Tibial artery (tissue), 4 donors: Measurements from ENCODE around the gene CD247.

Source experiments
- DNase-seq, 2 donors: peaks; one replicate each; pipeline ENCODE4 v3.0.0-alpha.2; 2019
- H3K27ac ChIP-seq, 2 donors: fragments of 200-600 bp; sonication (generic) in 1 of 2; 1 replicate in 1 of 2; 2 replicates in 1 of 2; pipeline ENCODE4 v1.5.1; 2018 to 2019; ENCODE audit warnings: mild to moderate bottlenecking in 1 of 2
- H3K27me3 ChIP-seq, 2 donors: fragments of 200-600 bp; sonication (generic) in 1 of 2; one replicate each; pipeline versions ENCODE4 v1.5.1 to v1.6.0; 2016 to 2019
- H3K36me3 ChIP-seq, 3 donors: fragments of 200-600 bp; sonication (generic) in 2 of 3; one replicate each; pipeline ENCODE4 v1.5.1; 2016 to 2019; ENCODE audit warnings: mild to moderate bottlenecking in 2 of 3
- H3K4me1 ChIP-seq, 4 donors: fragments of 200-600 bp; sonication (generic) in 2 of 4; 1 replicate in 3 of 4; 2 replicates in 1 of 4; pipeline ENCODE4 v1.5.1; 2016 to 2019
- H3K4me3 ChIP-seq, 2 donors: fragments of 200-600 bp; sonication (generic) in 1 of 2; 1 replicate in 1 of 2; 2 replicates in 1 of 2; pipeline ENCODE4 v1.5.1; 2018 to 2019; ENCODE audit warnings: mild to moderate bottlenecking in 2 of 2
- H3K9me3 ChIP-seq, 3 donors: fragments of 200-600 bp; sonication (generic) in 1 of 3; one replicate each; pipeline ENCODE4 v1.5.1; 2016 to 2019
- intact Hi-C: fragments of 100-400 bp; cut with DNase I; formaldehyde crosslinking; loops from one replicate; pipeline ENCODE4 v1.15.0; 2023; ENCODE audit warnings: low total_unique reads
- TF ChIP-seq, protein P1 (sequence below), 2 experiments: fragments of 200-600 bp in 1 of 2; fragments of 450-650 bp in 1 of 2; IDR thresholded peaks; one replicate each; pipeline ENCODE4 v1.5.1; 2017 to 2019; ENCODE audit warnings: antibody characterized with exemption in 2 of 2, mild to moderate bottlenecking in 1 of 2, moderate library complexity in 1 of 2

The CD247 gene

DNA sequence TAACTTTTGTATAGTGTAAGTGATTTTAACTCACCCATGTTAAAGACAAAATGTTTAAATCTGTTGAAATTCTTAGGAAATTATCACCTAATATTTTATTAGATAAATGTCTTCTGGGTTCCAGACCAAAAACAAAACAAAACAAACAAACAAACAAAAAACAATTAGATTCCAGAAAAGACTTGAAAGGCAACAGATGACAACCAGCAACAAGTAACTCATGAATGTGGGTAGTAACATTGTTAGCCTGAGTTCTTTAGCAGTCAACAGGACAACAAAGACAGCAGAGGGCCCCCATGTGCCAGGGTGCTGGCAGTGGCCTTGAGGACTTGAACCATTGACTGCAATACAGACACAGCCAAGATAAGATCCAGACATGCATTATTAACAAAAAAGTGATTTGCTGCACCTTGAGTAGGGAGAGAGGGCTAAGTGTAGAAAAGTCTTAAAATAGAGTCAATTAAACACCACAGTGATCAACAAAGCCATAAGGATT is 2.4 kb upstream of the CD247 start:
- H3K4me1 ChIP-seq = no peaks in the 10 kb centered on the region
- intact Hi-C loops = no loop called here
- no peak overlapping the region for H3K4me3 ChIP-seq
- H3K27me3 ChIP-seq = no peaks in the 10 kb centered on the region
- TF ChIP-seq, protein P1, sequence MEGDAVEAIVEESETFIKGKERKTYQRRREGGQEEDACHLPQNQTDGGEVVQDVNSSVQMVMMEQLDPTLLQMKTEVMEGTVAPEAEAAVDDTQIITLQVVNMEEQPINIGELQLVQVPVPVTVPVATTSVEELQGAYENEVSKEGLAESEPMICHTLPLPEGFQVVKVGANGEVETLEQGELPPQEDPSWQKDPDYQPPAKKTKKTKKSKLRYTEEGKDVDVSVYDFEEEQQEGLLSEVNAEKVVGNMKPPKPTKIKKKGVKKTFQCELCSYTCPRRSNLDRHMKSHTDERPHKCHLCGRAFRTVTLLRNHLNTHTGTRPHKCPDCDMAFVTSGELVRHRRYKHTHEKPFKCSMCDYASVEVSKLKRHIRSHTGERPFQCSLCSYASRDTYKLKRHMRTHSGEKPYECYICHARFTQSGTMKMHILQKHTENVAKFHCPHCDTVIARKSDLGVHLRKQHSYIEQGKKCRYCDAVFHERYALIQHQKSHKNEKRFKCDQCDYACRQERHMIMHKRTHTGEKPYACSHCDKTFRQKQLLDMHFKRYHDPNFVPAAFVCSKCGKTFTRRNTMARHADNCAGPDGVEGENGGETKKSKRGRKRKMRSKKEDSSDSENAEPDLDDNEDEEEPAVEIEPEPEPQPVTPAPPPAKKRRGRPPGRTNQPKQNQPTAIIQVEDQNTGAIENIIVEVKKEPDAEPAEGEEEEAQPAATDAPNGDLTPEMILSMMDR (IDR thresholded peaks at IDR 0.05) = no peak
- peaks cover 0 to 10% (median 0%) of the 10 kb centered on the region in 3 donors for H3K9me3 ChIP-seq
- DNase-seq = no peak
- H3K36me3 ChIP-seq = no peaks in the 10 kb centered on the region
- H3K27ac ChIP-seq = no peak overlapping the region

DNA sequence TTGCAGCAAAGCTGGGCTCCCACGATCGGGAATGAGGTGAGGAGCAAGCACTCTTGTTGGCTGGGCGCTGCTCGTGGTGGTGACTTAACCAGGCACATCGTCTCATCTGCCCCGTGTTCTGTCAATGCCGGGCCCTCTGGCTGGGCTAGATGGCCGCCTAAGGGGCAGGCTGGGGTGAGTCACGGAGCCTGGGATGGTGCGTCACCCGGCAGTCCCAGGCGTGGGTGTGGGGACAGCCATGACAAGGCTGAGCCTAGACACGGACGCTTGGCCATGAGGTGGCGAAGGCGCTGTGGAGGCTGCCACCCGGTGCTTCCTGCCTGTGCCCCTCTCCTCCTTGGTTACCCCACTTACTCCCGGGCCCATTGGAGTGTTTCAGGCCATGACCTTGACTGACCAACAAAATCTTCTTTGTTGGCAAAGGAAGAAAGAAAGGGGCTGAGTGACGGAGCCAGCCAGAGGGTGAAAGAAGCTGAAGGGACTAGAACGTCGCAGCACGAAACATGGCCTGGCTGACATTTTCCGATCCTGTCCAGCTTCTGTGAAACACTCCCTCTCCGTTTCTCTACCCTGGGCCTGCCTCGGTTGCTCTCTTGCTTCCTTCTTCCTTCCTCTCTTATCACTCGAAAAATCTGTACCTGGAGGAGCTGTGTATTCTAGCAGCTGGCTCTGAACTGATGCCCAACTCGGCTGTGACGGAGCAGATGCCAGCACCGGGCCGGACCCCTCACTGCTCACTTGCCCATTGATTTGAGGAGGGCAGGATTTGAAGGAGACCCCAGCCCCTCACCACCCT is 596 bp downstream of the CD247 start:
- H3K27ac ChIP-seq = no peak overlapping the region

DNA sequence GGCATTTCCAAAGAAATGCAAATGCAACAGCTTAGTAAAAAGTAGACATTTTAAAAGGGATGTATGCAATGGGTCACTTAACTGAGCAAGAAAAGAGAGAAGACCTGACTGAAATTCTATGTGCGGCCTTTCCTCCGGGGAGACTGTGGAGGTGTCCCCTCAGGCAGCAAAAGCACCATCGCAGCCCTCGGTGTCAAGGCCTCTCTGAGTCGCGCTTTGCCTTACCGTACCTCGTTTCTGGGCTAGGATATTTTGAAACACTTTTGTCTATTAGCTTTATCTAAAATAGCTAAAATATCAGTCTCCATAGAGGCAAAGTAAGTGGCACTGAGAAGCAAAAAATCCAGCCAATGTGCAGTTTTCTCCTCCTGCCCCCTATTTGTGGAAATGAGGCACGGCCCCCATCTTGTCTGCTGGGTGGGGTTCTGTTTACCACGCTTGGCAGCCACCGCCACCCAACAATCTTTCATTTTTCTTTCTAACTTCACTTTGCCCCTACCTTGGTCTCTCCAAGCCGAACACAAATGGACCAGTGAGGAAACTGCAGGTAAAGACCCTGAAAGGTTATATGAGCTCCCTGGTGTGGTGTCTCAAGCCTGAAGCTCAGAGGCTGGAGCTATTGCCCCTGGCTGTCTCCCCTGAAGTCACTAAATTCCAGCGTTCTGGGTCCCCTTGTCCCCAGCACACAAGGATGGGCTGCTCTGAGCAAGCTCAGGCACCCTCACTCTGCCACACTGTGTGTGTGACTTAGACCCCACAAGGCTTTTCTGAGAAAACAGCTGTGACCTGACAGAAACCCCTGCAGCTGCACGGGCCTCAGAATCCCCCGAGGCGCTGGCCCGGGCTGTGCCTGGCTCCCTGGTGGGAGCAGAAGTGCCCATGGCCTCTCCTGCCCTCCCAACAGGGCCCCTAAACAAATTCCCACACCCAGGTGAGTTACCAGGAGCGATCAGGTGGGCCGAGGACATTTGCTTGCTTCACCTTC is 1.6 kb downstream of the CD247 start:
- Histone ChIP-seq H3K36me3 (no peaks in the 10 kb centered on the region), H3K27ac (no peak overlapping the region)
- intact Hi-C loops = no loop called here

More for the DNA sequence above, 596 bp downstream of the CD247 start:
- H3K27me3 ChIP-seq = peaks cover 0 to 3% of the 10 kb centered on the region in 2 donors
- no peaks in the 10 kb centered on the region for H3K36me3 ChIP-seq
- no peak overlapping the region for H3K4me3 ChIP-seq
- peaks cover 0 to 7% (median 0%) of the 10 kb centered on the region in 3 donors for H3K9me3 ChIP-seq
- intact Hi-C loops = no loop called here
- no peaks in the 10 kb centered on the region for H3K4me1 ChIP-seq
- DNase-seq = no peak
- TF ChIP-seq, protein P1 (IDR thresholded peaks at IDR 0.05) = no peak

DNA sequence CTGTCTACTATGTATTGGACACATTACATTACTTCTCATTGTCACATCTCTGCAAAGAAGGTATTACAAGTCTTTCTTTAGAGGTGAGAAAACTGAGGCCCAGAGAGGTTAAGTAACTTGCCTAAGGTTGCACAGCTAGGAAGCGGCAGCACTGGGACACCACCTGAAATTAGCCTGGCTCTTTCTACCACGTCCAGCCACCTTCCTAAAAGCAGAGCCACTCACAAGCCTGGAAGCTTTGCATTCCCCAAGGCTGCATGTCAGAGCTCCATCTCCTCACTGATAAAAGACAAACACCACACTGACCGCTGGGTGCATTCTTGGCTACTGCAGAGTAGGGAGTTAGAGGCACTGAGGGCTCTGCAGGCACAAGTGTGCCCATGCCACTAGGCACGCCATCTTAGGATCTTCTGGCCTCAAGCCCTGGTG is 2.4 kb downstream of the CD247 start:
- H3K36me3 ChIP-seq = no peaks in the 10 kb centered on the region
- H3K4me1 ChIP-seq = no peaks in the 10 kb centered on the region
- intact Hi-C loops = no loop called here
- TF ChIP-seq, protein P1 (IDR thresholded peaks at IDR 0.05) = no peak
- peaks cover 0 to 3% of the 10 kb centered on the region in 2 donors for H3K27me3 ChIP-seq
- no peak for DNase-seq
- no peaks in the 10 kb centered on the region for H3K9me3 ChIP-seq
- no peak overlapping the region for H3K4me3 ChIP-seq
- H3K27ac ChIP-seq = no peak overlapping the region

More for the DNA sequence above, 1.6 kb downstream of the CD247 start:
- Histone ChIP-seq H3K4me1 (no peaks in the 10 kb centered on the region), H3K4me3 (no peak overlapping the region), H3K27me3 (peaks cover 0 to 3% of the 10 kb centered on the region in 2 donors), H3K9me3 (no peaks in the 10 kb centered on the region)
- no peak for DNase-seq
- TF ChIP-seq, protein P1 (IDR thresholded peaks at IDR 0.05) = no peak

DNA sequence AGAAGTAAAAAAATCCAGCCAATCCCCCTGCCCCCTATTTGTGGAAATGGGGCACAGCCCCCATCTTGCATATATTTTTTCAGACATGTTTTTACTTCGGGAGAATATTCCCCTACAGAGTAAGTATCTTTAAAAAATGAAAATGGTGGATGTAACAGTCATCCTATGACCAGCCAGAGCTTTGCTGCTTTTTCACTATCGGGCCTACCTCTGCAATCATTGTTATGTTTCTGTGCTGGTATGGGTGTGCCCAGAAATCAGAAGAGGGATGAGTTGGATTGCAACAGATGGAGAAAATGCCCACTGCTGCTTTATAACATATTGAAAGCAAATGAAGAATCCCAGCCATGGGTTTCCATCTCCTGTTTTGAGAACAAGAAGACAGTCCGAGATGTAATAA is 2.9 kb downstream of the CD247 start:
- Histone ChIP-seq H3K36me3 (no peaks in the 10 kb centered on the region), H3K4me1 (no peaks in the 10 kb centered on the region), H3K27me3 (peaks cover 0 to 3% of the 10 kb centered on the region in 2 donors), H3K9me3 (no peaks in the 10 kb centered on the region), H3K27ac (no peak overlapping the region), H3K4me3 (no peak overlapping the region)
- no peak for DNase-seq
- TF ChIP-seq, protein P1 (IDR thresholded peaks at IDR 0.05) = no peak
- intact Hi-C loops = no loop called here
